Activated CD8-positive, alpha-beta memory T cell treated with anti-CD3 and anti-CD28 coated beads for 24 hours (primary cell): ENCODE results near the gene GRIN3B.
"Not testable (repeated sequence)": the region's sequence is repeated elsewhere in the genome, so short reads cannot be mapped to it uniquely, and the experiment has no call there.

Experiments used
- DNase-seq: peaks from one replicate; pipeline ENCODE4 v3.0.0-alpha.2; 2020

Gene GRIN3B

GRCh38 chr19:1025080-1025479 lies 24.9 kb downstream of the GRIN3B start:
- DNase-seq = not testable (repeated sequence)

DNA sequence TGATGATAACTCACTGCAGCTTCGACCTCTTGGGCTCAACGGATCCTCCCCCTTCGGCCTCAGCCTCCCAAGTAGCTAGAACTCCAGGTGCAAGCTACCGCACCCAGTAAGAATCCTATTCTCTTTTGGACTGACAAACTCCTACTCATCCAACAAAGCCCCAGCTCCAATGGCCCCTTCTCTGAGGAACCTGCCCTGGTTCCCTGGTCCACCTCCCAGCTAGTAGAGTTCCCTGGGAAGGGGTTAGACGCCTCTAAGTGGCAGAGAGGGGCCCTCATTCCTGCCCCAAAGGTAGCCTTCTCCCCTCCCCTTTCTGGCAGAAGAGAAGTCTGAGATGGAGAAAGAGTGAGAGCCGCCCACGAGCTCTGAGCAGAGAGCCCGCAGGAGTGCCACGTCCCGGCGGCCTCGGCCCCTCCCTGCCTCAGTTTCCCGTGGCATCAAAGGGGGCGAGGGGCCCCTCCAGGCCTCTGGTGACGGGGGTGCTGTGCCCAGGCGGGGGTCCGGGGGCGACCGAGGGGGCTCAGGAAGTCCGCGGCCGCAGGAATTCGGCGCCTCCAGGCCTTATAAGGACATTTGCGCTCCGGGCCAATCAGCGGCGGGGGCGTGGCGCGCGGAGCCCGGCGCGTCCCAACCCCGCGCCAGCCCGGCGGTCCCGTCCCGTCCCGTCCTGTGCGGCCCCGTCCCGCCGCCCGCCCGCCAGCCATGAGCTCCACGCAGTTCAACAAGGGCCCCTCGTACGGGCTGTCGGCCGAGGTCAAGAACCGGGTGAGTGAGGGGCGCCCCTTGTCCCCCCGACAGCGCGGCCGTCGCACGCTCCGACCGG lies 26.0 kb downstream of the GRIN3B start, which contains the start of gene CNN2:
TSS of gene CNN2 (plus strand) at position 649 of the 823 bp plus-strand sequence. CDS start at position 703, 54 bp downstream.
- peak; percentile 87 for DNase-seq

- peak; percentile 73 for DNase-seq
These were observed 26.8 kb downstream of the GRIN3B start for GRCh38 chr19:1026783-1027649.

DNA sequence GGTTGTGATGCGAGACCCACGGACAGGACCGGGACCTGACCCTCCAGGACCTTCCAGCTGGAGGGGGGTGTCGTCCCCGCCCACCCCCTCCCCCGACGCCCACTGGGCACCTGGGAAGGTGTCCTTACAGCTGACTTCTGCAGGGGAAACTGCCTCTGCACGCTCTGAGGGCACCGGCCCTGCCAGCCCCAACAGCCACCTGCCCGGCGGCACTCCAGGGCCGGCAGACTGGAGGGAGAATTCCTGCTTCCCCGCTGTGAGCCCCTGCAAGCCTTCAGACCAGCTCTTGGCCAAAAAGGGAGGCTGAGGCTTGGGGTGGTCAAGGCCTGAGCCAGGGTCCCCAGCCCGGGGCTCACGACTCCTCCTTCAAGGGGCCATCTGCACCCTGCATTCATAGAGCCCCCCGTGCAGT lies 27.4 kb downstream of the GRIN3B start:
- DNase-seq = no peak

- DNase-seq = peak; percentile 73
These were observed 28.1 kb downstream of the GRIN3B start for GRCh38 chr19:1028062-1028926.

DNA sequence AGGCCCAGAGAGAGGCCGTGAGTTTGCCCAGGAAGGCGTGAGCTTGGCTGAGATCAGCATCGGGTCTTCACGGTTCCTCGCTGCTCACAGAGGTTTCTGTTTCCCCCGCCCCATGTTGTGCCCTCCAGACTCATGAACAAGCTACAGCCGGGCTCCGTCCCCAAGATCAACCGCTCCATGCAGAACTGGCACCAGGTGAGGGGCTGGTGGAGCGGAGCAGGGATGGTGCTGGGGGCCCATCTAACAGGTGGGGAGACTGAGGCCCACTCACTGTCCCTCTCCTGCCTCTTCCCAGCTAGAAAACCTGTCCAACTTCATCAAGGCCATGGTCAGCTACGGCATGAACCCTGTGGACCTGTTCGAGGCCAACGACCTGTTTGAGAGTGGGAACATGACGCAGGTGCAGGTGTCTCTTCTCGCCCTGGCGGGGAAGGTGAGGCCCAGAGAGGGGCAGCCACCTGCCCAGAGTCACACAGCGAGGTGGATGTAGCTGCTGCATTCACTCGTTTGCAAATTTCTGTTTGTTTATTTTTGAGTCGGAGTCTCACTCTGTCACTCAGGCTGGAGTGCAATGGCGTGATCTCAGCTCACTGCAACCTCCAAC lies 32.1 kb downstream of the GRIN3B start:
- no peak for DNase-seq

- DNase-seq = no peak
These were observed 35.9 kb downstream of the GRIN3B start for GRCh38 chr19:1035998-1036621.

DNA sequence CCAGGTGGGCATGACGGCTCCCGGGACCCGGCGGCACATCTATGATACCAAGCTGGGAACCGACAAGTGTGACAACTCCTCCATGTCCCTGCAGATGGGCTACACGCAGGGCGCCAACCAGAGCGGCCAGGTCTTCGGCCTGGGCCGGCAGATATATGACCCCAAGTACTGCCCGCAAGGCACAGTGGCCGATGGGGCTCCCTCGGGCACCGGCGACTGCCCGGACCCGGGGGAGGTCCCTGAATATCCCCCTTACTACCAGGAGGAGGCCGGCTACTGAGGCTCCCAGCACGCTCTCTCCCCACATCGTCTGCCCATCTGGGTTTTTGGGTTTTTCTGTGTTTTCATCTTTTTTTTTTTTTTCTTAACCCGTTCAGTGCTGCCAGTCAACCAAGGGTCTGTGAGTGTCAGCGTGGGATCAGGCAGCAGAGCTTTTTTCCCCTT lies 37.4 kb downstream of the GRIN3B start:
- DNase-seq = no peak

- DNase-seq = no peak
These were observed 38.9 kb downstream of the GRIN3B start for GRCh38 chr19:1038978-1039645.

DNA sequence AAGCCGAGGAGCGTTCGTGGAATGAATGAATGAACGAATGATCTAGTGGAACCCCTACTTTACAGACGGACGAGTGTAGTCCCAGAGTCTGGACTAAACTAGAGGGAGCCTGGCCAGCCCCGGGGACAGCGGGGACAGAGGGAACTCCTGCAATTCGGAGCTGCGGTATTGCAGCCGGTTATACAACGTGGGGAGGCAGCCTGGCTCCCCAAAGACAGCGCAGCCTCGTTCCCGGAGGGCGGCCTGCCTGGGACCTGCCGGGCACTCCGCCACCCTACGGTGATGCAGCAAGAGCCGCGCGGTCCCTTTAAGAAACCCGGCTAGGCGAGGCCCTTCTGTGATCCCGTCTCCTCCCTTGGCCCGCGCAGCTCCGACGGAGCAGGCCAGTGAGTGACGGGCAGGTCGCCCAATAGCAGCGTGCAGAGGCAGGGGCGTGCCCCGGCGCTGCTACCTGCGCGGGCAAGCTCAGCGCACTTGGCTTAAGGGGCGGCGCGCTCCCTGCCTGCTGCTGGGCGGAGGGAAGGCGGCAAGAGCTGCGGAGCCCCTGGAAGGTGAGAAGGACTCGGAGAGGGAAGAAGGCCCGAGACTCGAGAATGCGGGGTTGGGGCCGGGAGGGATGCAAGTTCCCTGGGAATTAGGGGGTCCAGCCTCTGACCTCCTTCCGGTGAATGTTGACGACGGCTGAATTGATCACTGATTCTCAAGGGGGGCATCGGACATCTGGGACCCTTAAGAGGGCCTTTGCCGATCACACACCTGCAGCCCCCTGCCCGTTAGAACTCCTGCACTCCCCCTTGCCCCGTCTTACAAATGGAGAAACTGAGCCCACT lies 39.6 kb downstream of the GRIN3B start, which contains the start of gene ABCA7:
TSS of gene ABCA7 (plus strand) at position 462 of the 830 bp plus-strand sequence. CDS start 1,255 bp downstream, outside the sequence.
- DNase-seq = peak; percentile 100

DNA sequence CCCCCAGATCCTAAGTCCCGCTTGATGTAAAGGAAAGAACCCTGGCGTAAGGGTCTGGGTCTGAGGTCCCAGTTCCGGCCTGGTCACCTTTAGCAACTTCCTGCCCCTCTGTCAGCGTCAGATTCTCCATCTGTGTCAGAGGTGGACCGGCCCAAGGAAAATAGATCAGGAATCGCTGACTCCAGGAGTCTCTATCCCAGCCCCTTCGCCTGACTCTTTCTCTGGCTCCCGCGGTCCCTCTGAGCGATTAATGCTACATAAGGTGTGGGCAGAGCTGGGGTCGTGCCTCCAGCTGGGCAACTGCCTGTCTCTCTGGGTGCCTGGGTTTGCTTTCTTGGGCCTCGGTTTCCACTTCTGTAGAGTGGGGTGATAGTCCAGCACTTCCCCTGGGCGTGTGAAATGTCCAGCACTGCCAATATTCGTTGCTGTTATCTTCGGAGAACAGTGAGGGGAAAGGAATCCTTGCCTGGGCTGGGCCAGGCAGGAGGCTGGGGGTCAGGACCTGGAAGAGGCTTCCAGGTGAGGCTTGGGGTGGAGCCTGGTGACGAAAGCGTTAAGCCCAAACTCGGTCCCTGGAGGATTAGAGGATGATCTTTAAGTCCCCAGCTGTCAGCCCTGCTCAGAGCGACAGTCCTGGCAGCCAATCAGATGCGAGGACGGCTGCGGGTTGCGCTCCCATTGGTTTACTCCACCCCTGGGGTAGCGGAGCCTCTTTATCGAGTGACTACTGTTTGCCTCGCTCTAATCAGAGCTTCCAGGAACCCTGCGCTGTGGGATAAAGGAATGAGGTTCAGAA lies 40.5 kb downstream of the GRIN3B start:
- peak; percentile 94 for DNase-seq

DNA sequence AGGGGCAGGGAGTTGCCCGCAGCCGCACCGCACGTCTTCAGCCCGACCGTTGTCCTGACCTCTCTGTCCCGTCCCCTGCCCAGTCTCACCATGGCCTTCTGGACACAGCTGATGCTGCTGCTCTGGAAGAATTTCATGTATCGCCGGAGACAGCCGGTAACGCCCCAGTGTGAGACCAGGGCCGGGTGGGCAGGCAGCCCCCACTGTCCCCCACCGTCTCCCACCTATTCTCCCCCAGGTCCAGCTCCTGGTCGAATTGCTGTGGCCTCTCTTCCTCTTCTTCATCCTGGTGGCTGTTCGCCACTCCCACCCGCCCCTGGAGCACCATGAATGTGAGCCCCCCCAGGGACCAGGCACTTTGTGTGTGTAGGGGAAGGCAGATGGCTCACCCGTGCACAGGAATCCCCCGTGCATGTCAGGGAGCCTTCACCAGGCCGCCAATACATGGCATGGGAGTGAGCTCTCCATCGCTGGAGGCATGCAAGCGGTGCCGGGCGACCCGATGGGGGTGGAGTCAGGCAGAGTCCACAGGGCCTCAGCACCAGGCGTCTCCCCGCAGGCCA lies 41.1 kb downstream of the GRIN3B start:
- DNase-seq = no peak

DNA sequence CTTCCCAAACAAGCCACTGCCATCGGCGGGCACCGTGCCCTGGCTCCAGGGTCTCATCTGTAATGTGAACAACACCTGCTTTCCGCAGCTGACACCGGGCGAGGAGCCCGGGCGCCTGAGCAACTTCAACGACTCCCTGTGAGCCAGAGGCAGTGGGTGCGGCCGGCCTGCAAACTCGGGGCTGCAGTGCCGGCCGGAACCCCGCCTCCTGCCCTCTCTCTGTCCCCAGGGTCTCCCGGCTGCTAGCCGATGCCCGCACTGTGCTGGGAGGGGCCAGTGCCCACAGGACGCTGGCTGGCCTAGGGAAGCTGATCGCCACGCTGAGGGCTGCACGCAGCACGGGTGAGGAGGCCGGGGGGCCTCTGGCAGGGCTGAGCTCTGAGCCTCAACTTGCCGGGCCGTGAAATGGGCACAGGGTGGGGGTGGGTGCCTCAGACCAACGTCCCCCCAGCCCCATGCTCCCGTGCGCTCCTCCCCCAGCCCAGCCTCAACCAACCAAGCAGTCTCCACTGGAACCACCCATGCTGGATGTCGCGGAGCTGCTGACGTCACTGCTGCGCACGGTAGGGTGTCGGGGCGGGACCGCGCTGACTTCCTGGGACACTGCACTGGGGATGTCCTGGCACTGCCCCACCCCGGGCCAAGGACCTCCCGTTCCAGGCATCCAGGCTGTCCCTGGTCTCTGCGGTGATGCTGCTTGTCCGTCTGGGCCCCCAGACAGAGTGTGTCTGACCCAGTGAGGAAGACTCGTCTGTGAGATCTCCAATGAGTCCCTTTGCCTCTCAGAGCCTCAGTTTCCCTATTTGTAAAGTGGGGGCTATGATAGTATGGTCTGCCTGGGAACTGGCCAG lies 41.8 kb downstream of the GRIN3B start:
- DNase-seq = no peak

DNA sequence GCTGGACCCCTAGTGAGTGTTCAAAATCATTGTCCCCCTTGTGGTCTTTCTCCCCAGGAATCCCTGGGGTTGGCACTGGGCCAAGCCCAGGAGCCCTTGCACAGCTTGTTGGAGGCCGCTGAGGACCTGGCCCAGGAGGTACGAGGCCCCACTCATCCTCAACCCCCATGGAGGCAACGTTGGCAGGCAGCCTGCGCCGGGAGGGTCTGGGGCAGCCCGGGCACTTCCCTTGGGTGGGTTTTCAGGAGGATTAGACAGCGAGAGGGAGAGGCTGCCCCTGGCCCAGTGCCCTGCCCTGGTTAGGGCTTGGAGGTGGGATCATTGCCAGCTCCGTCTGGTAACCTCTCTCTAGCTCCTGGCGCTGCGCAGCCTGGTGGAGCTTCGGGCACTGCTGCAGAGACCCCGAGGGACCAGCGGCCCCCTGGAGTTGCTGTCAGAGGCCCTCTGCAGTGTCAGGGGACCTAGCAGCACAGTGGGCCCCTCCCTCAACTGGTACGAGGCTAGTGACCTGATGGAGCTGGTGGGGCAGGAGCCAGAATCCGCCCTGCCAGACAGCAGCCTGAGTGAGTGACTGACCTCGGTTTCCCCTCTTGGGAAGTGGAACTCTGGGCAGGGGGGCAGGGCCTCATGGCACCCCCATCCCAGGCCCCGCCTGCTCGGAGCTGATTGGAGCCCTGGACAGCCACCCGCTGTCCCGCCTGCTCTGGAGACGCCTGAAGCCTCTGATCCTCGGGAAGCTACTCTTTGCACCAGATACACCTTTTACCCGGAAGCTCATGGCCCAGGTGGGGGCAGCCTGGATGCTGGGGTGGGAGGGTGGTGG lies 42.7 kb downstream of the GRIN3B start:
- no peak for DNase-seq

DNA sequence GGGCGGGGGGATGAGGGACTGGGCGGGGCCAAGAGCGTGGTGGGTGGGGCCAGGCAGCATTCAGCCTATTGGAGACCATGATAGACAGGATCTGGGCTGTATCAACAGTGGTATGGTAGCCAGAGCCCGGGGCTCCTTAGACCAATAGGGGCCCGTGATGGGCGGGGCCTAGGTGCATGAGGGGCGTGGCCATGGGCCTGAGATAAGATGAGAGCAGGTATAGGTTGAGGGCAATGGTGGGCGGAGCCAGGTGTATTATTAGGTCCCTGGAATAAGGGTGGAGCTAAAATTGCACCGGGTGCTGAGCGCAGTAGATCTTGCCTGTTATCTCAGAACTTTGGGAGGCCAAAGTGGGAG lies 45.0 kb downstream of the GRIN3B start:
- no peak for DNase-seq

GRCh38 chr19:1046117-1046626 lies 46.0 kb downstream of the GRIN3B start:
- DNase-seq = no peak
